ENCODE data around the gene MEI1. TPM values are rescaled to one million over a fixed set of nuclear protein-coding genes. Genes with fewer than 3 reads are reported as not detected.

MEI1 gene
- total RNA-seq, 3 donors from 2014 or later (not counting 1 experiment from before 2014, with no cell fraction given), result 44.7 to 75.6 (median 50.3) TPM

GRCh38 chr22:41758231-41758630 lies 58.9 kb downstream of the MEI1 start:
- Mint-ChIP-seq H3K27me3 (ENCODE audit: low read depth in 2 of 2) (peaks cover 0 to 2% of the 10 kb centered on the region in 2 donors), H3K9me3 (no peaks in the 10 kb centered on the region), H3K4me1 (no peaks in the 10 kb centered on the region), H3K36me3 (no peaks in the 10 kb centered on the region), H3K4me3 (no peak overlapping the region), H3K27ac (no peak overlapping the region)
- no peak for ATAC-seq
- Histone ChIP-seq H3K36me3 (ENCODE audit: control insufficient read depth, insufficient read depth, low read length) (no peaks in the 10 kb centered on the region), H3K4me3 (ENCODE audit: low read length) (no peak overlapping the region), H3K27me3 (ENCODE audit: control insufficient read depth, insufficient read depth, low read length) (no peaks in the 10 kb centered on the region), H3K27ac (ENCODE audit: low read length) (no peak overlapping the region), H3K9me3 (ENCODE audit: control insufficient read depth, insufficient read depth, low read length) (no peaks in the 10 kb centered on the region), H3K4me1 (ENCODE audit: control insufficient read depth, insufficient read depth, low read length) (no peaks in the 10 kb centered on the region)
- WGBS (ENCODE audit: insufficient coverage), result 57% methylated on average over 2 of the region's 2 CpGs
- intact Hi-C loops (cut with micrococcal nuclease), result no loop called here
- TF ChIP-seq CTCF (IDR thresholded peaks at IDR 0.05), result no peak
- DNase-seq, result no peak

- WGBS (ENCODE audit: insufficient coverage), result 81% methylated on average over 14 of the region's 14 CpGs
- Mint-ChIP-seq H3K9me3 (no peaks in the 10 kb centered on the region), H3K27ac (no peak overlapping the region), H3K27me3 (ENCODE audit: low read depth in 2 of 2) (no peaks in the 10 kb centered on the region), H3K36me3 (no peaks in the 10 kb centered on the region), H3K4me1 (no peaks in the 10 kb centered on the region), H3K4me3 (no peak overlapping the region)
- Histone ChIP-seq H3K27ac (ENCODE audit: low read length) (no peak overlapping the region), H3K27me3 (ENCODE audit: control insufficient read depth, insufficient read depth, low read length) (no peaks in the 10 kb centered on the region), H3K4me3 (ENCODE audit: low read length) (no peak overlapping the region), H3K36me3 (ENCODE audit: control insufficient read depth, insufficient read depth, low read length) (no peaks in the 10 kb centered on the region), H3K4me1 (ENCODE audit: control insufficient read depth, insufficient read depth, low read length) (no peaks in the 10 kb centered on the region), H3K9me3 (ENCODE audit: control insufficient read depth, insufficient read depth, low read length) (no peaks in the 10 kb centered on the region)
- ATAC-seq, result peak in 2 of 3 donors; percentile 49 to 50
- DNase-seq, result peak; percentile 20 to 54
- intact Hi-C loops (cut with micrococcal nuclease), result no loop called here
- peak; percentile 28 for TF ChIP-seq CTCF (IDR thresholded peaks at IDR 0.05)
Measured at GRCh38 chr22:41762980-41763779, 63.9 kb downstream of the MEI1 start.

GRCh38 chr22:41766476-41766875 lies 67.2 kb downstream of the MEI1 start:
- Mint-ChIP-seq H3K4me3 (no peak overlapping the region), H3K27me3 (ENCODE audit: low read depth in 2 of 2) (peaks cover 0 to 3% of the 10 kb centered on the region in 2 donors), H3K36me3 (no peaks in the 10 kb centered on the region), H3K9me3 (no peaks in the 10 kb centered on the region), H3K4me1 (no peaks in the 10 kb centered on the region), H3K27ac (no peak overlapping the region)
- no peak for DNase-seq
- Histone ChIP-seq H3K9me3 (ENCODE audit: control insufficient read depth, insufficient read depth, low read length) (no peaks in the 10 kb centered on the region), H3K4me1 (ENCODE audit: control insufficient read depth, insufficient read depth, low read length) (no peaks in the 10 kb centered on the region), H3K36me3 (ENCODE audit: control insufficient read depth, insufficient read depth, low read length) (no peaks in the 10 kb centered on the region), H3K4me3 (ENCODE audit: low read length) (no peak overlapping the region), H3K27me3 (ENCODE audit: control insufficient read depth, insufficient read depth, low read length) (no peaks in the 10 kb centered on the region), H3K27ac (ENCODE audit: low read length) (no peak overlapping the region)
- WGBS (ENCODE audit: insufficient coverage), result 80% methylated on average over 4 of the region's 5 CpGs
- TF ChIP-seq CTCF (IDR thresholded peaks at IDR 0.05), result no peak
- ATAC-seq, result no peak
- intact Hi-C loops (cut with micrococcal nuclease), result no loop called here

GRCh38 chr22:41768430-41768829 lies 69.1 kb downstream of the MEI1 start:
- no peaks in the 10 kb centered on the region for H3K27me3 ChIP-seq (ENCODE audit: control insufficient read depth, insufficient read depth, low read length)
- H3K27me3 Mint-ChIP-seq (ENCODE audit: low read depth in 2 of 2), result peaks cover 0 to 3% of the 10 kb centered on the region in 2 donors
- peak in 2 of 3 donors; percentile 32 to 38 for ATAC-seq
- H3K4me1 Mint-ChIP-seq, result no peaks in the 10 kb centered on the region
- no peak overlapping the region for H3K4me3 ChIP-seq (ENCODE audit: low read length)
- no peak for DNase-seq
- WGBS (ENCODE audit: insufficient coverage), result no CpG with 5 or more reads among the region's 2 CpGs
- no peaks in the 10 kb centered on the region for H3K9me3 Mint-ChIP-seq
- TF ChIP-seq CTCF (IDR thresholded peaks at IDR 0.05), result no peak
- intact Hi-C loops (cut with micrococcal nuclease), result no loop called here
- H3K9me3 ChIP-seq (ENCODE audit: control insufficient read depth, insufficient read depth, low read length), result no peaks in the 10 kb centered on the region
- no peak overlapping the region for H3K27ac ChIP-seq (ENCODE audit: low read length)
- H3K36me3 ChIP-seq (ENCODE audit: control insufficient read depth, insufficient read depth, low read length), result no peaks in the 10 kb centered on the region
- no peaks in the 10 kb centered on the region for H3K36me3 Mint-ChIP-seq
- H3K4me1 ChIP-seq (ENCODE audit: control insufficient read depth, insufficient read depth, low read length), result no peaks in the 10 kb centered on the region
- no peak overlapping the region for H3K4me3 Mint-ChIP-seq
- no peak overlapping the region for H3K27ac Mint-ChIP-seq
